ENCODE measurements around the gene TATDN2.

The TATDN2 gene

GRCh38 chr3:10312391-10312790 is 64.1 kb downstream of the TATDN2 start:
- H3K4me3 ChIP-seq (ENCODE audit: low read depth, low read length) = no peak overlapping the region
- no peak overlapping the region for H3K23ac ChIP-seq (ENCODE audit: low read length)
- no peaks in the 10 kb centered on the region for H3K27me3 ChIP-seq (ENCODE audit: insufficient read depth, low read length)
- H2AFZ ChIP-seq (ENCODE audit: insufficient read depth, low read length, poor library complexity) = no peak overlapping the region
- DNase-seq = no peak
- H3K4me2 ChIP-seq (ENCODE audit: low read length) = no peak overlapping the region
- no peak overlapping the region for H2BK12ac ChIP-seq (ENCODE audit: low read length)
- no peak overlapping the region for H3K4ac ChIP-seq (ENCODE audit: low read depth, low read length)
- H3K79me1 ChIP-seq (ENCODE audit: low read length) = no peaks in the 10 kb centered on the region
- H3K79me2 ChIP-seq (ENCODE audit: control insufficient read depth, insufficient read depth, low read length, poor library complexity) = no peaks in the 10 kb centered on the region
- no peak overlapping the region for H2AK5ac ChIP-seq (ENCODE audit: low read length)
- H3K18ac ChIP-seq (ENCODE audit: low read length) = no peak overlapping the region
- peaks cover 53 to 72% of the 10 kb centered on the region in 2 experiments for H3K36me3 ChIP-seq (ENCODE audit: control insufficient read depth in 1 of 2, insufficient read depth in 2 of 2, low read length in 2 of 2)
- H4K8ac ChIP-seq (ENCODE audit: low read depth, low read length) = no peak overlapping the region
- H3K9ac ChIP-seq (ENCODE audit: low read length) = no peak overlapping the region
- H4K91ac ChIP-seq (ENCODE audit: low read depth, low read length) = no peak overlapping the region
- no peak overlapping the region for H3K27ac ChIP-seq (ENCODE audit: low read depth, low read length)
- no CpG with 5 or more reads among the region's 10 CpGs for WGBS (ENCODE audit: extremely low coverage, insufficient coverage, insufficient read length)
- no peaks in the 10 kb centered on the region for H3K9me3 ChIP-seq (ENCODE audit: insufficient read depth, low read depth, low read length)
- no peak overlapping the region for H3K14ac ChIP-seq (ENCODE audit: low read length)
- no peak overlapping the region for H2BK120ac ChIP-seq (ENCODE audit: insufficient read depth, low read length, poor library complexity)
- no peak overlapping the region for H4K12ac ChIP-seq (ENCODE audit: low read depth, low read length)
- no peak overlapping the region for H2BK5ac ChIP-seq (ENCODE audit: low read depth, low read length, poor library complexity)
- peaks cover 0 to 2% of the 10 kb centered on the region in 2 experiments for H3K4me1 ChIP-seq (ENCODE audit: control insufficient read depth in 1 of 2, insufficient read depth in 2 of 2, low read length in 2 of 2)

GRCh38 chr3:10312861-10313260 is 64.6 kb downstream of the TATDN2 start:
- H3K18ac ChIP-seq (ENCODE audit: low read length) = no peak overlapping the region
- H3K14ac ChIP-seq (ENCODE audit: low read length) = no peak overlapping the region
- H3K4me1 ChIP-seq (ENCODE audit: control insufficient read depth in 1 of 2, insufficient read depth in 2 of 2, low read length in 2 of 2) = peaks cover 0 to 2% of the 10 kb centered on the region in 2 experiments
- H3K4me3 ChIP-seq (ENCODE audit: low read depth, low read length) = no peak overlapping the region
- no peak overlapping the region for H2BK120ac ChIP-seq (ENCODE audit: insufficient read depth, low read length, poor library complexity)
- H2AK5ac ChIP-seq (ENCODE audit: low read length) = no peak overlapping the region
- H4K12ac ChIP-seq (ENCODE audit: low read depth, low read length) = no peak overlapping the region
- H3K36me3 ChIP-seq (ENCODE audit: control insufficient read depth in 1 of 2, insufficient read depth in 2 of 2, low read length in 2 of 2) = peaks cover 54 to 73% of the 10 kb centered on the region in 2 experiments
- H3K4ac ChIP-seq (ENCODE audit: low read depth, low read length) = no peak overlapping the region
- H3K27ac ChIP-seq (ENCODE audit: low read depth, low read length) = no peak overlapping the region
- H2BK12ac ChIP-seq (ENCODE audit: low read length) = no peak overlapping the region
- no peak overlapping the region for H3K9ac ChIP-seq (ENCODE audit: low read length)
- H2BK5ac ChIP-seq (ENCODE audit: low read depth, low read length, poor library complexity) = no peak overlapping the region
- H3K23ac ChIP-seq (ENCODE audit: low read length) = no peak overlapping the region
- H3K27me3 ChIP-seq (ENCODE audit: insufficient read depth, low read length) = no peaks in the 10 kb centered on the region
- H3K4me2 ChIP-seq (ENCODE audit: low read length) = no peak overlapping the region
- DNase-seq = no peak
- no peak overlapping the region for H4K91ac ChIP-seq (ENCODE audit: low read depth, low read length)
- no peaks in the 10 kb centered on the region for H3K79me1 ChIP-seq (ENCODE audit: low read length)
- H3K9me3 ChIP-seq (ENCODE audit: insufficient read depth, low read depth, low read length) = no peaks in the 10 kb centered on the region
- H4K8ac ChIP-seq (ENCODE audit: low read depth, low read length) = no peak overlapping the region
- no peaks in the 10 kb centered on the region for H3K79me2 ChIP-seq (ENCODE audit: control insufficient read depth, insufficient read depth, low read length, poor library complexity)
- no peak overlapping the region for H2AFZ ChIP-seq (ENCODE audit: insufficient read depth, low read length, poor library complexity)
- no CpG with 5 or more reads among the region's 3 CpGs for WGBS (ENCODE audit: extremely low coverage, insufficient coverage, insufficient read length)

GRCh38 chr3:10315101-10315500 is 66.8 kb downstream of the TATDN2 start:
- H3K4me2 ChIP-seq (ENCODE audit: low read length) = no peak overlapping the region
- DNase-seq = no peak
- H3K9me3 ChIP-seq (ENCODE audit: insufficient read depth, low read depth, low read length) = no peaks in the 10 kb centered on the region
- no peak overlapping the region for H4K12ac ChIP-seq (ENCODE audit: low read depth, low read length)
- no peak overlapping the region for H4K91ac ChIP-seq (ENCODE audit: low read depth, low read length)
- no peak overlapping the region for H2BK12ac ChIP-seq (ENCODE audit: low read length)
- peaks cover 0 to 2% of the 10 kb centered on the region in 2 experiments for H3K4me1 ChIP-seq (ENCODE audit: control insufficient read depth in 1 of 2, insufficient read depth in 2 of 2, low read length in 2 of 2)
- no peak overlapping the region for H3K14ac ChIP-seq (ENCODE audit: low read length)
- no peak overlapping the region for H3K27ac ChIP-seq (ENCODE audit: low read depth, low read length)
- no peak overlapping the region for H3K4ac ChIP-seq (ENCODE audit: low read depth, low read length)
- no peaks in the 10 kb centered on the region for H3K27me3 ChIP-seq (ENCODE audit: insufficient read depth, low read length)
- WGBS (ENCODE audit: extremely low coverage, insufficient coverage, insufficient read length) = no CpG with 5 or more reads among the region's 14 CpGs
- H3K4me3 ChIP-seq (ENCODE audit: low read depth, low read length) = no peak overlapping the region
- no peak overlapping the region for H4K8ac ChIP-seq (ENCODE audit: low read depth, low read length)
- H3K36me3 ChIP-seq (ENCODE audit: control insufficient read depth in 1 of 2, insufficient read depth in 2 of 2, low read length in 2 of 2) = peaks cover 56 to 78% of the 10 kb centered on the region in 2 experiments
- no peak overlapping the region for H3K9ac ChIP-seq (ENCODE audit: low read length)
- no peak overlapping the region for H3K23ac ChIP-seq (ENCODE audit: low read length)
- H3K18ac ChIP-seq (ENCODE audit: low read length) = no peak overlapping the region
- no peaks in the 10 kb centered on the region for H3K79me1 ChIP-seq (ENCODE audit: low read length)
- no peak overlapping the region for H2AFZ ChIP-seq (ENCODE audit: insufficient read depth, low read length, poor library complexity)
- peaks cover 4% of the 10 kb centered on the region for H3K79me2 ChIP-seq (ENCODE audit: control insufficient read depth, insufficient read depth, low read length, poor library complexity)
- H2AK5ac ChIP-seq (ENCODE audit: low read length) = no peak overlapping the region
- H2BK5ac ChIP-seq (ENCODE audit: low read depth, low read length, poor library complexity) = no peak overlapping the region
- H2BK120ac ChIP-seq (ENCODE audit: insufficient read depth, low read length, poor library complexity) = no peak overlapping the region

- no peak overlapping the region for H2AFZ ChIP-seq (ENCODE audit: insufficient read depth, low read length, poor library complexity)
- peaks cover 6% of the 10 kb centered on the region for H3K79me1 ChIP-seq (ENCODE audit: low read length)
- peaks cover 12% of the 10 kb centered on the region for H3K79me2 ChIP-seq (ENCODE audit: control insufficient read depth, insufficient read depth, low read length, poor library complexity)
- no peak overlapping the region for H3K9ac ChIP-seq (ENCODE audit: low read length)
- H3K27me3 ChIP-seq (ENCODE audit: insufficient read depth, low read length) = no peaks in the 10 kb centered on the region
- H3K27ac ChIP-seq (ENCODE audit: low read depth, low read length) = no peak overlapping the region
- H3K36me3 ChIP-seq (ENCODE audit: control insufficient read depth in 1 of 2, insufficient read depth in 2 of 2, low read length in 2 of 2) = peaks cover 55 to 75% of the 10 kb centered on the region in 2 experiments
- no peak overlapping the region for H2BK5ac ChIP-seq (ENCODE audit: low read depth, low read length, poor library complexity)
- H3K4me1 ChIP-seq (ENCODE audit: control insufficient read depth in 1 of 2, insufficient read depth in 2 of 2, low read length in 2 of 2) = peaks cover 0 to 2% of the 10 kb centered on the region in 2 experiments
- H3K4me2 ChIP-seq (ENCODE audit: low read length) = no peak overlapping the region
- H3K18ac ChIP-seq (ENCODE audit: low read length) = no peak overlapping the region
- H3K4me3 ChIP-seq (ENCODE audit: low read depth, low read length) = no peak overlapping the region
- H2BK12ac ChIP-seq (ENCODE audit: low read length) = no peak overlapping the region
- H3K9me3 ChIP-seq (ENCODE audit: insufficient read depth, low read depth, low read length) = no peaks in the 10 kb centered on the region
- DNase-seq = no peak
- no peak overlapping the region for H2AK5ac ChIP-seq (ENCODE audit: low read length)
- H4K12ac ChIP-seq (ENCODE audit: low read depth, low read length) = no peak overlapping the region
- H3K4ac ChIP-seq (ENCODE audit: low read depth, low read length) = no peak overlapping the region
- no peak overlapping the region for H3K23ac ChIP-seq (ENCODE audit: low read length)
- no CpG with 5 or more reads among the region's 4 CpGs for WGBS (ENCODE audit: extremely low coverage, insufficient coverage, insufficient read length)
- H2BK120ac ChIP-seq (ENCODE audit: insufficient read depth, low read length, poor library complexity) = no peak overlapping the region
- no peak overlapping the region for H4K91ac ChIP-seq (ENCODE audit: low read depth, low read length)
- no peak overlapping the region for H3K14ac ChIP-seq (ENCODE audit: low read length)
- no peak overlapping the region for H4K8ac ChIP-seq (ENCODE audit: low read depth, low read length)
Measured at GRCh38 chr3:10315771-10316344, 67.6 kb downstream of the TATDN2 start.
